Neural progenitor cell (in vitro differentiated cells): ENCODE measurements around the gene LAPTM4A.

ENCODE experiments used
- EZH2 ChIP-seq: fragments of 200-600 bp; sonication (generic); IDR thresholded peaks from 2 replicates; pipeline ENCODE4 v1.6.1; 2017; ENCODE audit warnings: antibody characterized with exemption, mild to moderate bottlenecking, moderate library complexity
- EZH2phosphoT487 ChIP-seq: fragments of 200-600 bp; sonication (generic); IDR thresholded peaks from 2 replicates; pipeline ENCODE4 v1.6.1; 2017; ENCODE audit warnings: antibody characterized with exemption
- TF ChIP-seq, protein P1 (sequence below): fragments of 200-600 bp; sonication (generic); IDR thresholded peaks from 2 replicates; pipeline ENCODE4 v1.5.1; 2017; ENCODE audit warnings: antibody characterized with exemption, mild to moderate bottlenecking

DNA sequence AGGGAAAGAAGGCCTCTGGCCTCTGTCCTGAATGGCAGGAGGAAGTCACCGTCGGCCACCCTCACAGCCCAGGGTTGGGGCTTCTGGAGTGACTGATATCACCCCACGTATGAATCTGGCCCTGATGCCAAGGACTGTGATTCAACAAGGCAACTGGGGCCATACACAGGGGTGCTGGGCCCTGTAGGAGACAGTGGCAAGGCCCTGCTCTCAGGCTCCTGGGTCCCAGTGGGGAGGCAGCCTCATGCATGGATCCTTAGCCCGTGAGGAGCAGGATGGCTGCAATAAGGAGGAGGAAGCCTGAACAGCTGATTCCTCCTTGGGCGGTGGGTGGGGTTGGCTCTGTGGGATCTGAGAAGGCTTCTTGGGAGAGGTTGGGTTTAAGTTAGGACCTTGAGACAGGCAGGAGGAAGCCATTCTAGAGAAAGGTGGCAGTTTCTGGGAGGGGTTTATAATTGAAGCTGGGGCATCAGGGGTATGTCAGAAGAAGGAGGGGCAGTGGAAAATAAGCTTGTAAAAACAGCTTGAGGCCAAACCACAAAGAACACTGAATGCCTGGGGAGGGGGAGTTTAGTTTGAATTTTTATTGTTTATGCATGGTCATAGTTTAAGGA, 42.8 kb upstream of the LAPTM4A start:
- TF ChIP-seq EZH2 = no peak
- TF ChIP-seq, protein P1, sequence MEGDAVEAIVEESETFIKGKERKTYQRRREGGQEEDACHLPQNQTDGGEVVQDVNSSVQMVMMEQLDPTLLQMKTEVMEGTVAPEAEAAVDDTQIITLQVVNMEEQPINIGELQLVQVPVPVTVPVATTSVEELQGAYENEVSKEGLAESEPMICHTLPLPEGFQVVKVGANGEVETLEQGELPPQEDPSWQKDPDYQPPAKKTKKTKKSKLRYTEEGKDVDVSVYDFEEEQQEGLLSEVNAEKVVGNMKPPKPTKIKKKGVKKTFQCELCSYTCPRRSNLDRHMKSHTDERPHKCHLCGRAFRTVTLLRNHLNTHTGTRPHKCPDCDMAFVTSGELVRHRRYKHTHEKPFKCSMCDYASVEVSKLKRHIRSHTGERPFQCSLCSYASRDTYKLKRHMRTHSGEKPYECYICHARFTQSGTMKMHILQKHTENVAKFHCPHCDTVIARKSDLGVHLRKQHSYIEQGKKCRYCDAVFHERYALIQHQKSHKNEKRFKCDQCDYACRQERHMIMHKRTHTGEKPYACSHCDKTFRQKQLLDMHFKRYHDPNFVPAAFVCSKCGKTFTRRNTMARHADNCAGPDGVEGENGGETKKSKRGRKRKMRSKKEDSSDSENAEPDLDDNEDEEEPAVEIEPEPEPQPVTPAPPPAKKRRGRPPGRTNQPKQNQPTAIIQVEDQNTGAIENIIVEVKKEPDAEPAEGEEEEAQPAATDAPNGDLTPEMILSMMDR = no peak
- TF ChIP-seq EZH2phosphoT487 = no peak
